ENCODE results near the gene HAUS8. TPM values are rescaled to one million over a fixed set of nuclear protein-coding genes. Genes with fewer than 3 reads are reported as not detected.

The HAUS8 gene
- total and polyA plus RNA-seq, 2 of the 8 experiments (the other 6 are each of a cell fraction or from before 2014, with no cell fraction given), result 18.4 to 23.2 TPM

DNA sequence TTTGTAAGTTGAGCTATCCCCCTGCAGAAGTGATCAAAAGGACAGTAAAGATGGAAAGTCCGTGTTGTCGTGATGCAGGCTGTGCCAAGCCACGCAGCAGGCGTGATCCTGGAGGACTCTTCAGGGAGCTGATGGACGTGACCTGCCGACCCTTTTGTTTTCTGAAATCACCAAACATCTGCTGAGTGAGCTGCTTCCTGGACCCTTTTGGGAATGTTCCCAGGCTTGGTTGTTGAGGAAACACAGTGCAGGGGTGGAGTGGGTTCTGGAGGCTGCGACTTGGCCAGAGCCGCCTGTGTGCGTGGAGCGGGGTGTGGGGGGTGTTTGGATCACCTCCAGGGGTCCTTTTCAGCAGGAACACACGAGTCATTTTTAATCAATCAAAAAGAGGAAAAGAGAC, 33.3 kb downstream of the HAUS8 start (continued):
- TF ChIP-seq, protein P1, sequence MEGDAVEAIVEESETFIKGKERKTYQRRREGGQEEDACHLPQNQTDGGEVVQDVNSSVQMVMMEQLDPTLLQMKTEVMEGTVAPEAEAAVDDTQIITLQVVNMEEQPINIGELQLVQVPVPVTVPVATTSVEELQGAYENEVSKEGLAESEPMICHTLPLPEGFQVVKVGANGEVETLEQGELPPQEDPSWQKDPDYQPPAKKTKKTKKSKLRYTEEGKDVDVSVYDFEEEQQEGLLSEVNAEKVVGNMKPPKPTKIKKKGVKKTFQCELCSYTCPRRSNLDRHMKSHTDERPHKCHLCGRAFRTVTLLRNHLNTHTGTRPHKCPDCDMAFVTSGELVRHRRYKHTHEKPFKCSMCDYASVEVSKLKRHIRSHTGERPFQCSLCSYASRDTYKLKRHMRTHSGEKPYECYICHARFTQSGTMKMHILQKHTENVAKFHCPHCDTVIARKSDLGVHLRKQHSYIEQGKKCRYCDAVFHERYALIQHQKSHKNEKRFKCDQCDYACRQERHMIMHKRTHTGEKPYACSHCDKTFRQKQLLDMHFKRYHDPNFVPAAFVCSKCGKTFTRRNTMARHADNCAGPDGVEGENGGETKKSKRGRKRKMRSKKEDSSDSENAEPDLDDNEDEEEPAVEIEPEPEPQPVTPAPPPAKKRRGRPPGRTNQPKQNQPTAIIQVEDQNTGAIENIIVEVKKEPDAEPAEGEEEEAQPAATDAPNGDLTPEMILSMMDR (IDR thresholded peaks at IDR 0.05; ENCODE audit: control extremely low read depth in 1 of 3, insufficient read depth in 1 of 3, low read depth in 1 of 3, low read length in 3 of 3), result no peak

All from H1 (cell line).